ENCODE data around the gene MGAT4A. TPM values are rescaled to one million over a fixed set of nuclear protein-coding genes. Genes with fewer than 3 reads are reported as not detected.

The MGAT4A gene
- total and polyA plus RNA-seq, 10 of the 15 experiments (the other 5 are each of a cell fraction or from before 2014, with no cell fraction given), result 4.3 to 23.4 (median 13.6) TPM

- DNase-seq (ENCODE audit: low read depth, low spot score), result no peak
- ATAC-seq, result no peak
- ChIA-PET CTCF (interaction anchor here (1.1 to 1.6 kb wide), 2 partner anchors 10 to 19 kb away, joined by 3 to 4 read pairs; no protein-coding TSS in a partner anchor), RAD21 (ENCODE audit: unreplicated experiment) (no interaction called here), SMC1A (ENCODE audit: uncharacterized antibody, unreplicated experiment) (no interaction called here), POLR2A (no interaction called here)
- H3K9me3 ChIP-seq (replicated peaks; ENCODE audit: control insufficient read depth, insufficient read depth, low read length), result no peaks in the 10 kb centered on the region
- H2AFZ ChIP-seq (ENCODE audit: control insufficient read depth, low read depth, low read length), result no peak overlapping the region
- no peak overlapping the region for H3K4me2 ChIP-seq (ENCODE audit: control insufficient read depth, insufficient read depth)
- in situ Hi-C loops (cut with MboI) (no loop called here), intact Hi-C loops (cut with micrococcal nuclease; ENCODE audit: unreplicated experiment) (no loop called here)
- H3K27ac ChIP-seq (ENCODE audit: control insufficient read depth, insufficient read depth), result no peak overlapping the region
- FAIRE-seq, result no peak
- BruUV-seq (replicated peaks), result no TSS peak
- H4K20me1 ChIP-seq (ENCODE audit: control insufficient read depth, insufficient read depth), result no peaks in the 10 kb centered on the region
- no peaks in the 10 kb centered on the region for H3K27me3 ChIP-seq (replicated peaks in 1 of 2; ENCODE audit: control insufficient read depth in 2 of 2, insufficient read depth in 2 of 2, low read length in 1 of 2)
- TF ChIP-seq EGR1 (IDR thresholded peaks at IDR 0.05; ENCODE audit: borderline replicate concordance in 1 of 2, low read depth in 2 of 2, low read length in 2 of 2), result no peak
- no peak for TF ChIP-seq FOS (IDR thresholded peaks at IDR 0.05; ENCODE audit: borderline replicate concordance, extremely low read depth, insufficient read length)
- no peak for TF ChIP-seq BMI1 (IDR thresholded peaks at IDR 0.05; ENCODE audit: borderline replicate concordance)
- TF ChIP-seq MEF2B (IDR thresholded peaks at IDR 0.05; ENCODE audit: partially characterized antibody, poor library complexity, severe bottlenecking), result no peak
- no peak for TF ChIP-seq ATF3 (IDR thresholded peaks at IDR 0.05; ENCODE audit: borderline replicate concordance, extremely low read depth, low read depth, low read length)
- TF ChIP-seq TCF12 (IDR thresholded peaks at IDR 0.05; ENCODE audit: low read depth, low read length), result no peak
- TF ChIP-seq CUX1 (IDR thresholded peaks at IDR 0.05; ENCODE audit: insufficient replicate concordance, low read depth, low read length), result no peak
- TF ChIP-seq NR2C1 (IDR thresholded peaks at IDR 0.05), result no peak
- no peak for TF ChIP-seq MXI1 (IDR thresholded peaks at IDR 0.05; ENCODE audit: low read depth, low read length)
- TF ChIP-seq NBN (IDR thresholded peaks at IDR 0.05), result no peak
- no peak for TF ChIP-seq EZH2 (IDR thresholded peaks at IDR 0.05; ENCODE audit: borderline replicate concordance, control insufficient read depth, low read depth, low read length)
- TF ChIP-seq PML (IDR thresholded peaks at IDR 0.05; ENCODE audit: low read length), result no peak
- TF ChIP-seq RAD51 (IDR thresholded peaks at IDR 0.05), result no peak
- TF ChIP-seq PKNOX1 (IDR thresholded peaks at IDR 0.05), result no peak
- TF ChIP-seq TCF3 (IDR thresholded peaks at IDR 0.05; ENCODE audit: borderline replicate concordance, insufficient read depth, low read depth, low read length), result no peak
- no peaks in the 10 kb centered on the region for H3K4me1 ChIP-seq (ENCODE audit: control insufficient read depth, insufficient read depth, low read length)
- H3K36me3 ChIP-seq (ENCODE audit: control insufficient read depth in 2 of 2, insufficient read depth in 2 of 2, low read length in 1 of 2), result peaks cover 2 to 23% of the 10 kb centered on the region in 2 experiments
- no peak overlapping the region for H3K4me3 ChIP-seq
- H3K79me2 ChIP-seq (ENCODE audit: control insufficient read depth, insufficient read depth, low read length), result no peaks in the 10 kb centered on the region
- no peak overlapping the region for H3K9ac ChIP-seq (ENCODE audit: control insufficient read depth, insufficient read depth, low read length)
- 58% methylated on average over 5 of the region's 5 CpGs for WGBS (ENCODE audit: insufficient coverage, insufficient replicate concordance, low lambda C conversion rate, missing lambda C conversion rate)
Measured at GRCh38 chr2:98617149-98617548, 113.8 kb downstream of the MGAT4A start.

Measured in GM12878 (cell line).